SKM-1 treated with dmso at 0.1 percent for 144 hours (cell line): ENCODE results near the gene KCNA10.
"Not testable (repeated sequence)": the region's sequence is repeated elsewhere in the genome, so short reads cannot be mapped to it uniquely, and the experiment has no call there.

Source experiments
- DNase-seq: peaks from one replicate; lab custom pipeline; 2025; ENCODE audit not compliant: unreplicated experiment; lab: John Stamatoyannopoulos, UW

Gene KCNA10

GRCh38 chr1:110538075-110538474 lies 19.1 kb upstream of the KCNA10 start:
- DNase-seq, result no peak

GRCh38 chr1:110535985-110536384 lies 17.0 kb upstream of the KCNA10 start:
- no peak for DNase-seq

DNA sequence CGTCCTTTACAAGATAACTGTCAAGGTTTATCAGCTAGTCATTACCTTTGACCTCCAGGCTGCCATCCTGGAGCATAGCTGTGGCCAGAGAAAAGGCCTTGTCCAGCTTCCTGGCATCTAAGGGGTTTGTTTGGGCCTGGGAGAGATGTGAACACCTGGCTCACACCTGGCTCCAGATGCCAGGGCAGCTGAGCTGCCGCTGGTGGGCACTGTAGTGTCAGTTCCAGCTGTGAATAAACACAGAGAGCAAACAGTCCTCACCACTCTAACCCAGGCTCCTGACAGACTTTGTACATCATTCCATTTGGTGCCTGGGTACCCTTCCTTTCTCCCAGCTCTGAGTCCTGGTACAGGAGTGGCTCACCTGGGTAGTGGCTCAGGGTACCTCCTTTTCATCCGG lies 14.3 kb upstream of the KCNA10 start:
- DNase-seq, result no peak

GRCh38 chr1:110529011-110529410 lies 10.0 kb upstream of the KCNA10 start:
- no peak for DNase-seq

GRCh38 chr1:110526201-110526780 lies 7.3 kb upstream of the KCNA10 start:
- no peak for DNase-seq

- no peak for DNase-seq
These were observed 6.2 kb upstream of the KCNA10 start for GRCh38 chr1:110525249-110525595.

DNA sequence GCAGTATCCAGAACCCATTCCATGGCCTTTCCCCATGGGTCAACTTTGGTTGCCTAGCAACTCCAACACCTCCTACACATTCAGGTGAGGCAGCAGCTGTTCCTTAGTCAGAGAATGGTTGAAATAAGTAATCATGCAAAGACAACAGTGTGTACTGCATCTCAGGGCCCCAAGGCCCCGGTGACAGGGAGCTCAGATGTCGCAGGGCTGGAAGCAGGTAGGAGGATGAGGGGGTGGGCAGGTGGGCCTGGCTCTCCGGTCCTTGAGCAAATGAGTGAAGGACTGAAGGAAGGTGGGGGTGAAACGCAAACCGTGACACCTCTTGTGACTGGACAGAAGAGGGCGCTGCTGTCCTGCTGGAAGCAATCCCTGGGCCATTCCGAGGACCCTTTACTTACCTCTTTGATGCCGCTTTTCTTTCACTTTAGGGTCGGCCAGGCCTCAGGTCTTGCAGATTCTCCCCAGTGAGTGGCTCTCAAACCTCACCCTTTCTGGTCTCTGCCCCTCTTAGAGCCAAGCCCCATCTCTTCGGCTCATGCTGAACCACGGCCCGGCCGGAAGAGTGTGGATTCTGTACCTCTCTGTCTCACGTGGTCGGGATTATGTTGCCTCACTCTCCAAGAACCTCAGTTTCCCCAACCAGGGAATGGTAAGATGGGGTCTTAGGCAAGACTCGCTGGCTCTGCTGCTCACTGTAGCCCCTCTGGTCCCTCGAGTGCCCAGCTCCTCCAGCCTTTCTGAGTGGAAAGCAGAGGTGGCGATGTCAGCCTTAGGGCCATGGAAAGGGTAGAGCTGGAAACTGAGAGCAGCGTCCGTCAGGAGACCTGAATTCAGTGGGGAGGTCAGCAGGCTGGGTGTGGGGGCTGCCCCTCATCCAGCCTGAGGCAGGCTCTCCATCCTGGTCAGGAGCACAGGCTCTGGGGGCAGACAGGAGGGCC lies 5.6 kb upstream of the KCNA10 start:
- peak; percentile 41 for DNase-seq

GRCh38 chr1:110523011-110523410 lies 4.0 kb upstream of the KCNA10 start:
- DNase-seq, result no peak

GRCh38 chr1:110522560-110522959 lies 3.6 kb upstream of the KCNA10 start:
- no peak for DNase-seq

DNA sequence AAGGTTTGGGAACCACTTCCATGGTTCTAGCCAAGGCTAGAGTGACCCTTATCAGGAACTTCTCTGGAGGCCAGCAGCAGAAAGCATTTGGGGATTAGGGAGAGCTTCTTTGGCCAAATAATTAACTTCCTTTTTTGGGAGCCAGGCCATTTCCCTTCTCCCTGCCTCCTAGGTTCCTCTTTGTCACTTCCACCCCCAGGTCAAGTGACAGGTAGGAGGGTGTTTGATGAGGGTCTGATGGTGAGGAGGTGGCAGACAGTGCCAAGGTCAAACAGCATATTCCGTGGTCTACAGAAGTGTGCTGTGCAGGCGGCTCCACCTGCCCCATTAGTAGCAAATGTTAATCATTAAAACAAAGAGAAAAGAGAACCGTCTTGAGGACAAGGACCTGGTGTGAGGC lies 1.9 kb upstream of the KCNA10 start:
- no peak for DNase-seq

GRCh38 chr1:110515891-110516290 lies 3.1 kb downstream of the KCNA10 start:
- no peak for DNase-seq

- no peak for DNase-seq
These were observed 3.9 kb downstream of the KCNA10 start for GRCh38 chr1:110515041-110515440.

- DNase-seq, result no peak
These were observed 5.5 kb downstream of the KCNA10 start for GRCh38 chr1:110513511-110513910.

GRCh38 chr1:110511436-110511835 lies 7.5 kb downstream of the KCNA10 start:
- no peak for DNase-seq

DNA sequence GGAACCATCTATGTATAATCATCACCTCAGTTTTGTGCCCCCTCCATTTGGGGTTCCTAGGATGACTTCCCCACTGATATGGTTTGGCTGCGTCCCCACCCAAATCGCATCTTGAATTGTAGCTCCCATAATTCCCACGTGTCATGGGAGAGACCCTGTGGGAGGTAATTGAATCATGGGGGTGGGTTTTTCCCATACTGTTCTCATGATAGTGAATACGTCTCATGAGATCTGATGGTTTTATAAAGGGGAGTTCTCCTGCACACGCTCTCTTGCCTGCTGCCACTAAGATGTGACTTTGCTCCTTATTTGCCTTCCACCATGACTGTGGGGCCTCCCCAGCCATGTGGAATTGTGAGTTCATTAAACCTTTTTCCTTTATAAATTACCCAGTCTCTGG lies 8.1 kb downstream of the KCNA10 start:
- DNase-seq, result not testable (repeated sequence)

DNA sequence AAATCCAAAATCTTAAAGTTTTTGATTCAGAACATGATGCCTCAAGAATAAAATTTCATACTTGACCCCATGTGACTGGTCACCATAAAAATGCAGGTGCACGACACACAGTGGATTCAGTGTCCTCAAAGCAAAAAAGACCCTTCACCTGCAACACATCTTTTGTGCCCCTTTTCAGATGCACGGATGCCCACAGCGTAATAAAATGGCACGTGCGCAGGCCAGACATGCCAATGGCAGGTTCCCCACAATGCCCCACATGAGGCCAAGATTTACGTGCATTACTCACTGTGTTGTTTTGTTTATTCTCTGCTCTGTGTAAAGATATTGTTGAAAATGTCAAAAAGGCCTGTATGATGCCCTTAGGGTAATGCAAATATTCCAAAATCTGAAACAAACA lies 9.3 kb downstream of the KCNA10 start:
- DNase-seq, result no peak

DNA sequence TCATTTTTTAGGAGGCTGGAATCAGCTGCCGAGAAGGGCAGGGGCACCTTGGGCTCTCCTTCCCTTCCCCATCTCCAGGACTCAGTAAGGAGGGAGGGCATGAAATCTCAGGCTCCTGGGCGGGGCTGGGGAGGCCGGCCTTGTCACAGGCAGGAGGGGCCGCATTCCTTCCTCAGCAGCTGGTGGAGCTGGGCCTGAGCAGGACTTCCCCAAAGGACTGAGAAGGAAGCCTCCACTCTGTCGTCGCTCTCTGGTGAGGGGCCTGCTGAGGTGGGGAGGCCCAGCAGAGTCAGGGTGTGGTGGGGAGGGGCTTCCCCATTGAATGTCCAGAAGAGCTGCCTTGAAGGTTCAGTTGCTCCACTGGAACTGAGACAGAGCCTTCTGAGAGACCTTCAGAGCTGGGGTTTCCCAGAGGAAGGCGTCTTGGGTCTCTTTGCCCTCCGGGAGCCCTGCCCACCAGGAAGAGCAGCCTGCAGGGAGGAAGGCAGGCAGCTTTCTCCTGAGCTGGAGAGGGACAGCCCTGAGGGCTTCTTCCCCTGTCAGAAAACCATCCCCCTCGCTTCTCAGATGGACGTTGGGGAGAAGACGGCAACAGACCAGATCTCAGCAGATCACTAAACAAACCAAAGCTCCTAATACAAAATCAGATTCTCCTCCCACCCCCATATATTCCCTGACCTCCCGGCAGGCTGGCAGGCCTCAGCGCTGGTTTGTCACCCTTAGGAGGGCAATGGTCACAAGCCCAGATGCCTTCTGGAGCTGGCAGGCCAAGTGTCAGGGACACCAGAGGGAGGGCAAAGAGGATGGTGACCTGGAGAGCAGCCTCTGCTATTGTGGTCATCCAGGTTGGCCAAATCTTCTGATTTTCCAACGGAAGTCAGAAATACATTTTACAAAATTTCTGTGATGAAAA lies 10.7 kb downstream of the KCNA10 start:
- DNase-seq, result no peak

DNA sequence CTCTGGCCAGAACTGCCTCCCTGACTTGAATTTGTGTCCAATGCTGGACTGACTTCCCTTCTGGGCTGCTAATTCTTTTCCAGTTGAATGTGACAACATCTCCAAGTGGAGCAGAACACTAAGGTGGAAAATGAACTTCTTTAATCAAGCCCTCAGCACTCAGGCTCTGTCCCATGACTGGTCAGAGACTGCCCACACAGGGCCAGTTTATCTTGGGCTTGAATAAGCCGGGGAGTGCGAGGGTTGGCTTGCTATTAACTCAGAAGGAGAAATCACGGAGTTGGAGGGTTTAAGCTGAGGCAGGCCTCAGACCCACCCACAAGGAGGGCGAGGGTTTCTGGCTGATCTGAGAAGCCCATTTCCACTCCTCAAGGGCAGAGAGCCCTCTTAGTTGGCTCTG lies 12.4 kb downstream of the KCNA10 start:
- DNase-seq, result no peak

DNA sequence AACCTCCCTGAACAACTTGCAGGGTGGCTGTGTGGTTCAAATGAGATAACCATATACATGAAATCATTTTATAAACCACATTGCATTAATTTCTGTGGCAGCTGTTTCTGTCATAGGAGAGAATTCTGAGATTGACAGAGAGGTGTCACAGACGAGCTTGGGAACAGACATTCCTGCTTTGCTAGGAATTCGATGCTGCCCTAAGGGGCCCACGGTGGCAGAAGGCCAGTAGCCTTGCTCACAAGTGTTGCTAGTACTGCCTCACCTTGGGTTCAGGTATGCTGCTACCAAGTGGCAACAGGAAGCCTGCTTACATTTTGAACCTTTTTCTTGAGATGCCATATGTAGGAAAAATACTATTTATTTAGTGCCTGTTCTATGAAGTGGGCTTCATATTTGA lies 13.4 kb downstream of the KCNA10 start:
- DNase-seq, result no peak

- DNase-seq, result no peak
These were observed 14.7 kb downstream of the KCNA10 start for GRCh38 chr1:110504226-110504625.

GRCh38 chr1:110503471-110503870 lies 15.5 kb downstream of the KCNA10 start:
- DNase-seq, result no peak
